Measurements from ENCODE around the gene MAN1A2.

- TF ChIP-seq CTCF (IDR thresholded peaks at IDR 0.05) (no peak), POLR2A (IDR thresholded peaks at IDR 0.05) (no peak)
These were observed 3.6 kb upstream of the MAN1A2 start for GRCh38 chr1:117363571-117364048.
